Panc1 (cell line): ENCODE data around the gene CRIM1.

ENCODE experiments used
- CTCF ChIP-seq: fragments of 450-650 bp; IDR thresholded peaks from 2 replicates; pipeline ENCODE4 v1.5.1; 2017; ENCODE audit warnings: mild to moderate bottlenecking
- POLR2AphosphoS5 ChIP-seq: IDR thresholded peaks from 2 replicates; pipeline ENCODE4 v1.6.1; 2012; ENCODE audit warnings: mild to moderate bottlenecking, low read depth, low read length, moderate library complexity
- REST ChIP-seq, 2 experiments: IDR thresholded peaks; 2 replicates each; pipeline ENCODE4 v1.6.1; 2011 to 2012; ENCODE audit warnings: low read depth in 2 of 2, control low read depth in 1 of 2, low read length in 1 of 2, mild to moderate bottlenecking in 1 of 2, moderate library complexity in 1 of 2; ENCODE audit not compliant: insufficient read depth in 1 of 2
- SIN3A ChIP-seq: IDR thresholded peaks from 2 replicates; pipeline ENCODE4 v1.6.1; 2012; ENCODE audit warnings: low read depth, mild to moderate bottlenecking, low read length, moderate library complexity, borderline replicate concordance; ENCODE audit not compliant: insufficient read depth
- TCF7L2 ChIP-seq: IDR thresholded peaks from 2 replicates; pipeline ENCODE4 v1.6.1; 2011; ENCODE audit warnings: mild to moderate bottlenecking, low read depth, low read length, inconsistent platforms

GRCh38 chr2:36427790-36428243 is 72.2 kb downstream of the CRIM1 start:
- TF ChIP-seq CTCF (no peak), REST (IDR thresholded peaks at IDR 0.05; ENCODE audit: insufficient read depth in 1 of 2, low read depth in 2 of 2, low read length in 1 of 2) (peak; percentile 85 to 87), POLR2AphosphoS5 (no peak; the same call in 1 of the 2 replicates), TCF7L2 (no peak), SIN3A (no peak)
